Spleen (tissue), 11 donors: ENCODE data around the gene MPND. TPM values are rescaled to one million over a fixed set of nuclear protein-coding genes. Genes with fewer than 3 reads are reported as not detected.

ENCODE experiments used
- DNase-seq: peaks from one replicate; pipeline ENCODE4 v3.0.0-alpha.2; 2020
- H3K27ac ChIP-seq, 8 donors: fragments of 200-600 bp; sonication (generic) in 7 of 8; 1 replicate in 4 of 8; 2 replicates in 4 of 8; pipeline versions ENCODE4 v1.5.0 to v1.8.0; 2016 to 2021; ENCODE audit warnings: inconsistent platforms in 4 of 8, mild to moderate bottlenecking in 4 of 8, moderate library complexity in 1 of 8
- H3K27me3 ChIP-seq, 7 donors: fragments of 200-600 bp; sonication (generic) in 6 of 7; replicated peaks in 1 of 7; 1 replicate in 4 of 7; 2 replicates in 3 of 7; pipeline versions ENCODE4 v1.5.0 to v1.8.0; 2016 to 2021; ENCODE audit warnings: inconsistent platforms in 3 of 7, mild to moderate bottlenecking in 1 of 7
- H3K36me3 ChIP-seq, 6 donors: fragments of 200-600 bp; sonication (generic) in 5 of 6; 1 replicate in 4 of 6; 2 replicates in 2 of 6; pipeline versions ENCODE4 v1.5.0 to v1.8.0; 2016 to 2021; ENCODE audit warnings: inconsistent platforms in 2 of 6
- H3K4me1 ChIP-seq, 6 donors: fragments of 200-600 bp; sonication (generic) in 5 of 6; 1 replicate in 3 of 6; 2 replicates in 3 of 6; pipeline versions ENCODE4 v1.5.0 to v1.8.0; 2016 to 2021; ENCODE audit warnings: inconsistent platforms in 3 of 6
- H3K4me3 ChIP-seq, 8 donors: fragments of 200-600 bp; sonication (generic) in 7 of 8; 1 replicate in 4 of 8; 2 replicates in 4 of 8; pipeline versions ENCODE4 v1.5.0 to v1.8.0; 2016 to 2021; ENCODE audit warnings: inconsistent platforms in 4 of 8, mild to moderate bottlenecking in 4 of 8, moderate library complexity in 2 of 8
- H3K9me3 ChIP-seq, 8 donors: fragments of 200-600 bp; sonication (generic) in 7 of 8; 1 replicate in 4 of 8; 2 replicates in 4 of 8; pipeline versions ENCODE4 v1.5.0 to v1.8.0; 2016 to 2021; ENCODE audit warnings: inconsistent platforms in 4 of 8
- POLR2A ChIP-seq, 3 donors: fragments of 450-650 bp; IDR thresholded peaks; one replicate each; pipeline ENCODE4 v1.5.1; 2017; ENCODE audit warnings: antibody characterized with exemption in 3 of 3, mild to moderate bottlenecking in 1 of 3
- POLR2AphosphoS5 ChIP-seq, 3 donors: sonication (generic); formaldehyde crosslinking; IDR thresholded peaks; one replicate each; pipeline ENCODE4 v1.5.1; 2017; ENCODE audit warnings: antibody characterized with exemption in 3 of 3
- WGBS, 5 donors: extraction: QIAGEN DNeasy Blood & Tissue Kit in 3 of 5; methylation state at CpG; one replicate each; pipeline versions ENCODE4 v1.1.5 to v1.1.7; 2013 to 2018; 5-methylcytosine and 5-hydroxymethylcytosine counted together
- intact Hi-C: fragments of 100-400 bp; cut with DNase I; formaldehyde crosslinking; loops from one replicate; pipeline ENCODE4 v1.15.0; 2023; ENCODE audit warnings: low total_unique reads
- polyA plus RNA-seq, 3 donors: library from polyadenylated mRNA; stranded (reverse); fragments of 200-250 nt; gene quantifications; one replicate each; pipeline ENCODE4 v1.2.1, GENCODE V29; 2013
- total RNA-seq, 7 donors: library from RNA; depleted of rRNA in 3 of 7; stranded (reverse); fragments of >200 nt in 3 of 7; fragmentation: NEBNext Ultra II Directional in 4 of 7; extraction: Animal tissue kit (Norgen Biotek cat#: 25700) in 4 of 7; gene quantifications; one replicate each; pipeline versions ENCODE4 v1.1.0 to v1.2.1, GENCODE V29; 2016 to 2021
- TF ChIP-seq, protein P1 (sequence below), 11 experiments: fragments of 200-600 bp in 7 of 11; fragments of 450-650 bp in 4 of 11; sonication (generic) in 4 of 11; IDR thresholded peaks in 8 of 11; conservative IDR thresholded peaks in 3 of 11; 1 replicate in 7 of 11; 2 replicates in 4 of 11; pipeline versions ENCODE4 v1.4.0 to v1.8.0; 2016 to 2021; ENCODE audit warnings: antibody characterized with exemption in 11 of 11, inconsistent platforms in 4 of 11, mild to moderate bottlenecking in 1 of 11
- donor health status: healthy with polysubstance abuse.
- donor health status: DM: no; HTN: no; CAD: no; lungs with moderate emphysema.
- donor health status: DM: no; HTN: no; CAD: no.
- donor health status: Bipolar disorder and iron deficiency.
- donor health status: healthy.
- donor health status: DM: no; HTN: no; CAD: no.
- donor health status: DM: yes; HTN: yes; CAD: no.

MPND gene
- total and polyA plus RNA-seq, 10 donors, result 6.4 to 24.2 (median 16.0) TPM

DNA sequence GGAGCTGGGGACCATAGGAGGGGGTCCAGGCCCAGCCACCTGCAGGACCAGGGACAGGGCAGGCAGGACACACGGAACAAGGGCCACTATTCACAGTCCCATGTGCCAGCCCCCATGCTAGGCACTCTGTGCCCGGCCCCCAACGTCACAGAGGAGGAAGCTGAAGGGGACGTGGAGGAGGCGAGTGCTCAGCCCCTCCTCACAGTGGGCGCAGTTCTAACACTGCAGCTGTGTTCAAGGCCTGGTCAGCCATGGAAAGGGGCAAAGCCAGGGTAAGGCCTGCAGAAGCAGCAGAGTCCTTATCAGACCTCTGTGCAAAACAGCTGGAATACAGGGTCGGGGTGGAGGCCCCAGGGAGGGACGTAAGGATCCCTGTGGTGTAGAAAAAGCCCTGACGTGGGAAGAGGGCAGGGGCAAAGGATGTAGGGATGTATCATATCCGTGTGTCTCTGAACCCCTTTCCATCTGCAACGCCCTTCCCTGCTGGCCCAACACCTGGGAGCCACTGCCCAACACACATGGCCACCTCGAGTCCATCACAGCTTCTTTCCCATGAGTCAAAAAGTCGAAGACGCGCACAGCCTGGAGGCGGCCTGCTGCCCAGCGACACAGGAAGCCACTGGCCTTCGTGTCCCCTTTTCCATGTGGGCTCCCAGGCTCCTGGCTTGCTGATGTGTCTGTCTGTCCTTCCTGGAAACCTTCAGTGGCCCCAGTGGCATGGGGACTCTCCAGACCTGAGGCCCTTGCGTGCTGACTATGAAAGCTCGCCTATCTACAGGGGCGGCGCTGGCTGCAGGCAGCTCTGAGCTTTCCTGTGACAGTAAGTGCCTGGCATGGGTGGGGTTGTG is 29.0 kb downstream of the MPND start:
- no peak for DNase-seq
- WGBS, 5 donors, result 78 to 89% (median 85%) methylated on average over 18 to 22 of the region's 22 CpGs
- no peaks in the 10 kb centered on the region for H3K27me3 ChIP-seq
- H3K9me3 ChIP-seq, result no peaks in the 10 kb centered on the region
- H3K27ac ChIP-seq, result peak overlapping the region in 6 of 8 donors; percentile 36 to 92 (median 86)
- peaks cover 0 to 40% (median 0%) of the 10 kb centered on the region in 6 donors for H3K36me3 ChIP-seq
- H3K4me3 ChIP-seq, result no peak overlapping the region
- H3K4me1 ChIP-seq, result peaks cover 96 to 100% (median 99%) of the 10 kb centered on the region in 6 donors
- peak in 1 of 3 donors; percentile 33 for TF ChIP-seq POLR2AphosphoS5 (IDR thresholded peaks at IDR 0.05)
- no peak for TF ChIP-seq POLR2A (IDR thresholded peaks at IDR 0.05)
- TF ChIP-seq, protein P1, sequence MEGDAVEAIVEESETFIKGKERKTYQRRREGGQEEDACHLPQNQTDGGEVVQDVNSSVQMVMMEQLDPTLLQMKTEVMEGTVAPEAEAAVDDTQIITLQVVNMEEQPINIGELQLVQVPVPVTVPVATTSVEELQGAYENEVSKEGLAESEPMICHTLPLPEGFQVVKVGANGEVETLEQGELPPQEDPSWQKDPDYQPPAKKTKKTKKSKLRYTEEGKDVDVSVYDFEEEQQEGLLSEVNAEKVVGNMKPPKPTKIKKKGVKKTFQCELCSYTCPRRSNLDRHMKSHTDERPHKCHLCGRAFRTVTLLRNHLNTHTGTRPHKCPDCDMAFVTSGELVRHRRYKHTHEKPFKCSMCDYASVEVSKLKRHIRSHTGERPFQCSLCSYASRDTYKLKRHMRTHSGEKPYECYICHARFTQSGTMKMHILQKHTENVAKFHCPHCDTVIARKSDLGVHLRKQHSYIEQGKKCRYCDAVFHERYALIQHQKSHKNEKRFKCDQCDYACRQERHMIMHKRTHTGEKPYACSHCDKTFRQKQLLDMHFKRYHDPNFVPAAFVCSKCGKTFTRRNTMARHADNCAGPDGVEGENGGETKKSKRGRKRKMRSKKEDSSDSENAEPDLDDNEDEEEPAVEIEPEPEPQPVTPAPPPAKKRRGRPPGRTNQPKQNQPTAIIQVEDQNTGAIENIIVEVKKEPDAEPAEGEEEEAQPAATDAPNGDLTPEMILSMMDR (IDR thresholded peaks at IDR 0.05 in 8 of 11, conservative IDR thresholded peaks at IDR 0.05 in 3 of 11), result no peak
- intact Hi-C loops, result no loop called here

DNA sequence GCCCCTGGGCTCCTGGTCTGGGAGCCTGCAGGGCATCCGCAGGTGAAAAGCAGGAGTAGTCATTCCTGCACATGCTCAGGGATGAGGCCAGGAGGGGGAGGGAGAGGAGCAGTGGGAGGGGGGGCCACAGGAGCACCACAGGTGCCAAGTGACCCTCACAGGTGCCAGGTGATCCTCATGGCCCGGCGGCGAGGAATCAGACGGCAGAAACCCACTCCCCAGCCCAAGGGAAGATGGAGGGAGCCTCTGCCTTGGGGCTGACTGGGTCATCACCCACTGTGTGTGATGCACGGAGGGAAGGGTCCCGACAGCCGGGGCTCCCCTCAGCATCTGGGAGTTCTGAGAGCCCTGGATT is 29.6 kb downstream of the MPND start:
- peaks cover 95 to 100% (median 100%) of the 10 kb centered on the region in 6 donors for H3K4me1 ChIP-seq
- no peaks in the 10 kb centered on the region for H3K9me3 ChIP-seq
- H3K27me3 ChIP-seq, result no peaks in the 10 kb centered on the region
- no peak for DNase-seq
- peak overlapping the region; percentile 37 to 92 (median 85) for H3K27ac ChIP-seq
- peaks cover 0 to 40% (median 2%) of the 10 kb centered on the region in 6 donors for H3K36me3 ChIP-seq
- intact Hi-C loops, result no loop called here
- TF ChIP-seq, protein P1 (IDR thresholded peaks at IDR 0.05 in 8 of 11, conservative IDR thresholded peaks at IDR 0.05 in 3 of 11), result no peak
- TF ChIP-seq POLR2A (IDR thresholded peaks at IDR 0.05) (no peak), POLR2AphosphoS5 (IDR thresholded peaks at IDR 0.05) (no peak)
- H3K4me3 ChIP-seq, result no peak overlapping the region
- WGBS, 5 donors, result 78 to 95% (median 93%) methylated on average over 4 to 8 of the region's 8 CpGs

DNA sequence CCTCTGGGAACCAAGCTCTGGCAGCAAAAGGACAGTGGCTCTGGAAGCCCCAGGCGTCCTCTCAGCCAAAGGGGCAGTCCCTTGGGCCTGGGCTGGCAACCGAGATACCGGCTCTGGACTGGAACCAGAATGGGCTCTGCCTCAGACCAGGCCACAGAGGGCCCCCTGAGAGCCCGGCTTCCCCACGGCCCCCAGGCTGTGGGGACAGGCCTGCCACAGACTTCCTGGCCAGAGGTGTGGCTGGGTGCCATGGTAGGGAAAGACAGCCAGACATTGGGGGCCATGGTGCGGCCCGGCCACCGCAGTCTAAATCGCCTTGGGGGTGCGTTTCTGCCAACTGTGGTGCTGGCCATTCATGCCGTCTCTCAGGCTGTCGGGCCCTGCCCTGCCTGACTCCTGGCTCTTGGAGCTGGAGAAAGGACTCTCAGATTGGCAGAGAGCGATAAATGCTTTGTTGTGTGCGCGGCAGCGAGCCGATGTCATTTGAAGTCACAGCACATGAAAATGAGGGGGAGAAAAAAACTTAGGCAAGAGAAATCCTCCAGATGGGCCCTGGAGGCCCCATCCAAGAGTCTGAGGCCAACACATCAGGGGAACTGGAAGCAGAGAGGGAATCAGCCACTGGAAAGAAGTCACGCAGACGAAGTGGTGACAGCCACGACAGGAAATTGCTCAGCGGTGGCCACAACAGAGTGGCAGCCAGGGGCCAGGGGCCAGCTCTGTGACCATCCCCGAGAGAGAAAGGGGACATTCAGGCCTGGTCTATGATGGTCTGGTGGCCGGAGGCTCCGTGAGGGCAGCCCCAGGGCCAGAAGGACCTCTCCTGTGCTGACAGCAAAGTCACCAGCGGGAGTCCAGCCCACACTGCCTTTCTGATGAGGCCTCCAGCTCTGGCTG is 30.5 kb downstream of the MPND start:
- Histone ChIP-seq H3K4me1 (peaks cover 91 to 100% (median 100%) of the 10 kb centered on the region in 6 donors), H3K9me3 (no peaks in the 10 kb centered on the region), H3K36me3 (peaks cover 0 to 47% (median 2%) of the 10 kb centered on the region in 6 donors), H3K27ac (peak overlapping the region; percentile 37 to 92 (median 85)), H3K4me3 (peak overlapping the region in 1 of 8 donors; percentile 44), H3K27me3 (no peaks in the 10 kb centered on the region)
- TF ChIP-seq POLR2AphosphoS5 (IDR thresholded peaks at IDR 0.05) (peak in 1 of 3 donors; percentile 11), POLR2A (IDR thresholded peaks at IDR 0.05) (no peak)
- TF ChIP-seq, protein P1 (IDR thresholded peaks at IDR 0.05 in 8 of 11, conservative IDR thresholded peaks at IDR 0.05 in 3 of 11), result no peak
- no peak for DNase-seq
- 52 to 68% (median 56%) methylated on average over 17 to 25 of the region's 25 CpGs for WGBS, 5 donors
- intact Hi-C loops, result no loop called here
